Measurements from ENCODE around the gene ACOT12. TPM values are rescaled to one million over a fixed set of nuclear protein-coding genes. Genes with fewer than 3 reads are reported as not detected.
"Not testable (repeated sequence)": the region's sequence is repeated elsewhere in the genome, so short reads cannot be mapped to it uniquely, and the experiment has no call there.

Gene ACOT12
- total RNA-seq, 2 donors from 2014 or later, result not detected

DNA sequence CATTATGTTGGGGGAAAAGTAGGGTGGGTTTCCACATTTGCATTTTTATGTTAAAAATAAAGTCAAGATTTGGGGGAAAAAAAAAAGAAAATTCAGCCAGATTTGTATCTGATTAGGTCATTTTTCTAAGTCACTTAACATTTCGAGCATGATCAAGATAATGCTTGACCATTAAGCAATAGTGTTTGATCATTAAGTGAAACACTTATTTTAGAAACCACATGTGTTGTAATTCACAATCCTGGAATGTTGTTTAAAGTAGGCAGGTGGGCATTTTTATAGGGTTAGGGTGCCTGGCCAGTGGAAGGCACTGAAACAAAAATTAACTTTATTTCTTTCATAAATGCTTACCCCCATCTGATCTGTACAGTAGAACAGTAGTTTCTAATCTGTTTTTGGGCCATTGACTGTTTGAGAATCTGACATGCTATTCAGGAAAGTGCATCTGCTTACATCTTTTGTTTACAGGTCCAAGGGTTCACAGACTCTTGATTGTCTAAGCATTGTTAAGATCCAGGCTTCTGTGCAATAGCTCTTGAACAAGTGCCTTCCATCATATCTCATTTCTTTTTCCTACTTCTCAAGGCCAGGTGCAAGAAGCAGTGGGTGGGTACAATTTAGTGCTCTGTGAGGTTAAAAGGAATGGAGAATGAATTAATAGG, 83.4 kb downstream of the ACOT12 start:
- intact Hi-C loops (cut with DNase I, micrococcal nuclease), result no loop called here
- ATAC-seq (no peak), DNase-seq (no peak)

DNA sequence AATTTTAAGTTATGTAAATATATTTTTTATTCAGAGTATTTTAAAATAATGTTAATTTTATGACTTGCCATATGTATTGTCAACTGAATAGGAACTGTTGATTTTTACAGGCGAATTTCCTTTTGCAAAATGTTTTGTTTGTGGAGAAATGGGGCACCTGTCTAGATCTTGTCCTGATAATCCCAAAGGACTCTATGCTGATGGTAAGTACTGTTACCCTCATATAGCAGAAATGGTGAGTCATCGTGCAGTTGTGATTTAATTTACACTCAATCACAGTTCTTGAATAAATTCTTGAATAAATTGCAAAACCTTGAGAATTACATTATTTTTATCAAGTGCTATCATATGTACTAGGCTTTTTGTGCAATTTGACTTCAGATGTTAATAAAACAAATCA, 85.1 kb downstream of the ACOT12 start:
- intact Hi-C loops (cut with DNase I, micrococcal nuclease), result no loop called here
- ATAC-seq, result no peak
- DNase-seq, result no peak

DNA sequence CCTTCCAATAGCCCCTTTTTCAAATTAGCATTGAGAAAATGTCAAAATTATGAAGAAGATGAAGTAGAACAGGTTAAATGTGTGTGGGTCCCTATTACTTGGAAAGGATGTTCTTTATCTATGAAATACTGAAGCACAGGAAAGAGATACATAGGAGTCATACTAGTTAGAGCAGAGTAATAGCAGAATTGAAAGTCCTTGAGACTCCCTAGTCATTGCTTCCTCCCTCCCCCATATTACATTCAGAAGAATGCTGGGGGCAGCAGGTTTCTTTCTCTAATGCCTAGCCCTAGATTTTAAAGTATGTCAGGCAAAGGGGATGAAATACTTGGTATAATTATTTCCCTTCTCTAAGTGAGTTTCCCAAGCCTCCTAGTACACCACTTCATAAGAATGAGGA, 88.1 kb downstream of the ACOT12 start:
- DNase-seq (no peak), ATAC-seq (no peak)
- intact Hi-C loops (cut with DNase I, micrococcal nuclease), result no loop called here

DNA sequence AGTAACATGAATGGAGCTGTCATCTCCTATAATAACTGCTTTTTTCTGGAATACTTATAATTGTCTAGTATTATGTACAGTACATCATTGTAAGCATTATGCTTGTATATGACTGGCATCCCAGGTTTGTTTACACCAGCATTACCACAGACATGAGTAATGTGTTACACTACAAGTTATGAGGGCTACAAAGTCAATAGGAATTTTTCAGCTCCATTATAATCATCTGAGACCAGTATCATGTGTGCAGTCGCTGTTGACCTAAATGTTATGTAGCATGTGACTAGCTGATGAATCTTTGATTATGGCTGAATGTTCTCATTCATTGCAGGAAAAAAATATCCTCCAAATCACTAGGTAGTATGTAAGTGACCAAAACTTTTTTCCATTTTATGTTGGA, 90.4 kb downstream of the ACOT12 start:
- intact Hi-C loops (cut with DNase I, micrococcal nuclease), result no loop called here
- DNase-seq (no peak), ATAC-seq (no peak)

DNA sequence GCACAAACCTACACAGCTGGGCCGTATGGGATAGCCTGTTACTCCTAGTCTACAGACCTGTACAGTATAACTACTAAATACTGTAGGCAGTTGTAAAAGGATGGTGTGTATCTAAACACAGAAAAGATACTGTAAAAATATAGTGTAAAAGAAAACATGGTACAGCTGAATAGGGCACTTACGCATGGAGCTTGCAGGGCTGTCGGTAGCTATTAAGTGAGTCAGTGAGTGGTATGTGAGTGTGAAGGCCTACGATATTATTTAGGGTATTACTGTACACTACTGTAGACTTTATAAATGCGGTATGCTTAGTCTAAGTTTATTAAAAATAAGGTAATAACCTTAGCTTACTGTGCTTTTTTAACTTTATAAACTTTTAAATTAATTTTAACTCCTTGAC, 91.3 kb downstream of the ACOT12 start:
- intact Hi-C loops (cut with DNase I, micrococcal nuclease), result no loop called here
- DNase-seq, result no peak
- ATAC-seq, result no peak

DNA sequence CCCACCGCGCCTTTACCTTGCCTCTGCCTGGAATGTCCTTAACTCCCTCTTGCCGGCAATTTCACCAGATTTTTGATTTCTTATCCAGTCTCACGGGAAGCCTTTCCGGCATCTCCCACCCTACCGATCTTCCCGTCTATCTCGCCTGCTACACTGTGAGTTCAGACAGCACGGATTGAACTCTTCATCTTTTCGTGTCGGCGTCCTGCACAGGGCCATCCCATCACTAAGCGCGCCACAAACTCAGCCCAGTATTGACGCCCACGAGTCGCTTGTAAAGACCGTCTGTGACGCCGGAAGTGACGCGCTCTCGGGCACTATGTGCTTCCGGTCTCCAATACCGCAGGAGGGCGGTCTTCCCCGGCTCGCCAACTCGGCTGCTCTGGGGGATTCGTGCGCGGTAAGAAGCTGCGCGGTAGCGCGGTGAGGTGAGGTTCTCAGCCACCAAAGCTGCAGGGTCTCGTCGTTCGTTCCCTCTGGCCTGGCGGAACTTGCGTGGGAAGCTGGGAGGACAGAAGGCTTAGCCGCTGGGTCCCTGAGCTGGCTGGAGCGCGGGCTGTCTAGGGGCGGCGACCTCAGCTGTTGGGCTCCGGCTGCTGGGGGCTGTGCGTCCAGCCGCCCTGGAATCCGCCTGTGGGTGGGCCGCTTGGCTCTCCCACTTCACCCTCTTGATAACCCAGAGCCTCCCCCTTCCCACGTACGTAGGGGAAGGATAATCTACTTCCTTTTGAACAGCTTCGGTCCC, 92.5 kb downstream of the ACOT12 start, which contains the start of gene ZCCHC9:
Gene ZCCHC9 (plus strand): TSS at position 317 of the 745 bp plus-strand sequence. CDS start 3,171 bp downstream, outside the sequence.
- intact Hi-C loops (cut with DNase I, micrococcal nuclease), result no loop called here
- DNase-seq, result peak; percentile 93 to 96
- ATAC-seq, result peak; percentile 97

DNA sequence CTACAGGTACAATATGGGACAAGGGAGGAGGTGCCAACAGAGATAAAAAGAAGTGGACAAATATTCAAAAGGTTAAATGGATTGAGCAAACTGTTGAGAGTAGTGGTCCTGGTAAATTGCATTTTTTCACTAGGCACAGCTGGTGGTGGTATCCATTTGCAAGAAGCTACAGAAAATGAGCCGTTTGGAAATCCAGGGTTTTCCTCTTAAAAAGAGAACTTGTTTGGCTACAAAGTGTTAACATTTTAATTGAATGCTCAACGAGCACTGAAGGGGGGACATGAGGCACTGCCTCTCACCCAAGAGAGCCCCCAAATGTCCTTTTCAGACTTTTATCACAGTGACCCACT, 93.0 kb downstream of the ACOT12 start:
- DNase-seq (no peak), ATAC-seq (no peak)

DNA sequence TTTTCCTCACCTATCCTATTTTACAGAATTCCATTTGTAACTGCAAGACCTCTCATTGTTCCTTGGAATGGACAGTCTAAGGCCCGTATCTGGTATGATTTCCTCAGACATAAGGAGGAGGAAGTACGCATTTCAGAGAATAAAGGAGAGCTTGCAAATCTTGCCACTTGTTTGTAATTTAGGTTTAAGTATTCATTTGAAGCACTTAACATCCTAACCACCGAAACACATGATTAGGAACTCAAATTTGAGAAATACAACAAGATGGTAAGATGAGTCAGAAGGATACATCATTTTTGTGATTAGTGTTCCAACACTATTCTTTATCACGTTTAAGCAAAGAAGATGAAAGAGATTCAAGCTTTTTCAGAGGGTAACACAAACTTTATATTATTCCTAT, 96.4 kb downstream of the ACOT12 start:
- DNase-seq, result no peak
- intact Hi-C loops (cut with DNase I, micrococcal nuclease), result no loop called here
- no peak for ATAC-seq

More for the DNA sequence above, 93.0 kb downstream of the ACOT12 start:
- intact Hi-C loops (cut with DNase I, micrococcal nuclease), result no loop called here

DNA sequence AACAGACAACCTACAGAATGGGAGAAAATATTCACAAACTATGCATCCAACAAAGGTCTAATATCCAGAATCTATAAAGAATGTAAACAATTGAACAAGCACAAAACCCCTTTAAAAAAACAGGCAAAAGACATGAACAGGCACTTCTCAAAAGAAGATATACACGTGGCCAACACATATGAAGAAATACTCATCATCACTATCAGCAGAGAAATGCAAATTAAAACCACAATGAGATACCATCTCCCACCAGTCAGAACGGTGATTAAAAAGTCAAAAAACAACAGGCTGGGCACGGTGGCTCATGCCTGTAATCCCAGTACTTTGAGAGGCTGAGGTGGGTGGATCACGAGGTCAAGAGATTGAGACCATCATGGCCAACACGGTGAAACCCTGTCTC, 99.9 kb downstream of the ACOT12 start:
- intact Hi-C loops (cut with DNase I, micrococcal nuclease); ATAC-seq; DNase-seq: not testable (repeated sequence)

DNA sequence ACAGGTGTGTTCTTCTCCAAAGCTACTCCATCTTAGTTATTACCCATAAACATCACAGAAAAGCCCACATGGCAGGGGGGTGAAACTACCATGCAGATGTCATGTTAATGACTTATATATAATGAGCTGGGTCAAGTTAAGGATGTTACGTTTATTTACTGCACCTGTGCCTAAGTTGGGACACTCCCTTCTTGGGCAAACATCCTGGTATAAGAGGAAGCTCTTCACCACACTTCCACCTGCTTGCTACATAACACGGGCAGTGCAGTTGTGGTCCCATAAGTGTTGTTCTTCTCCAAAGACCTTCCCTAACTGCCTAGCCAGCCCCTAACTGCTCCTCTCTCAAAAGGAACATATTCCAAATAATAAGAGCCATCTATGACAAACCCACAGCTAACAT, 101.8 kb downstream of the ACOT12 start:
- ATAC-seq (peak; percentile 80), DNase-seq (no peak)
- intact Hi-C loops (cut with DNase I, micrococcal nuclease), result no loop called here

DNA sequence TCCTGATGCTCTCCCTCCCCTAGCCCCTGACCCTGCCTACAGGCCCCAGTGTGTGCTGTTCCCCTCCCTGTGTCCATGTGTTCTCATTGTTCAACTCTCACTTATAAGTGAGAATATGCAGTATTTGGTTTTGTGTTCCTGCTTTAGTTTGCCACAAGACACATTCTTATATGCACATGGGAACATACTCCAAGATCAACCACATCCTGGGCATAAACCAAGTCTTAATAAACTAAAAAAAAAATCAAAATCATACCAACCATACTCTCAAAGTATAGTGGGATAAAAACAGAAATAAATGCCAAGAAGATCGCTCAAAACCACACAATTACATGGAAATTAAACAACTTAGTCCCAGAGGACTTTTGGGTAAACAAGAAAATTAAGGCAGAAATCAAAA, 103.8 kb downstream of the ACOT12 start:
- intact Hi-C loops (cut with DNase I, micrococcal nuclease), result no loop called here
- no peak for DNase-seq
- no peak for ATAC-seq

DNA sequence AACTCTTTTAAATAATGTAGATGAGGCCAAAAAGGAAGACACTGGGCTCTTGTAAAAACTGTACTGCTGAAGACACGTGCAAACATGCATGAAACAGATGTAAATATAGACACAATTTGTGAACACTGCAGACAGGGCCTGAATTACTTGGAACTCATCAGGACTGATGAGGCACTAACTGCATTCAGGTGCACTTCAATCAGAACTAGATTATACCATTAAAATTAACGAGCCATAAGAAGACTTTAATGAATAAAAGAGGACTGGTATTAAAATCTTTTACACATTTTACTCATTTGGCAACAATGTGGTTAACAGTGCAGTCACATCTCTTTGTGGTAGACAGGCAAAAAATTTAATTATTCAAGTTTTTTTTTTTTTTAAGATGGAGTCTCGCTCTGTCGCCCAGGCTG, 105.9 kb downstream of the ACOT12 start:
- no peak for DNase-seq
- intact Hi-C loops (cut with DNase I, micrococcal nuclease), result no loop called here
- no peak for ATAC-seq

DNA sequence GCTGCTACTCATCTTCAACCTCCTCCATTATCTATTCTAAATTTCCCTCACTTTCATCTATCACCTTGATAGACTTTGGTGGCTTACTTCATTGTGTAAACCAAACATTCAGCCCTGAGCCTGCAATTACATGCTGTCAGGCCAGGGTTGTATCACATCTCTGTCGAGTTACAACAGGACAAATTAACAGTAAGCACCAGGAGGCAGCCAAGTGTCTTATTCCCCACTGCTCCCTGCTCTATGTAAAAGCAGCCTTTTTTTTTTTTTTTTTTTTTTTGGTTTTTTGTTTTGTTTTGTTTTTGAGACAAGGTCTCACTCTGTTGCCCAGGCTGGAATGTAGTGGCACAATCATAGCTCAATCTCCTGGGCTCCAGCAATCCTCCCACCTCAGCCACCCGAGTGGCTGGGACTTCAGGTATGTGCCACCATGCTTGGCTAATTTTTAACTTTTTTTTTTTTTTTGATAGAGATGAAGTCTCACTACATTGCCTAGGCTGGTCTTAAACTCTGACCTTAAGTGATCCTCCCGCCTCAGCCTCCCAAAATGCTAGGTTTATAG, 107.8 kb downstream of the ACOT12 start:
- intact Hi-C loops (cut with DNase I, micrococcal nuclease), result no loop called here
- ATAC-seq, result no peak

DNA sequence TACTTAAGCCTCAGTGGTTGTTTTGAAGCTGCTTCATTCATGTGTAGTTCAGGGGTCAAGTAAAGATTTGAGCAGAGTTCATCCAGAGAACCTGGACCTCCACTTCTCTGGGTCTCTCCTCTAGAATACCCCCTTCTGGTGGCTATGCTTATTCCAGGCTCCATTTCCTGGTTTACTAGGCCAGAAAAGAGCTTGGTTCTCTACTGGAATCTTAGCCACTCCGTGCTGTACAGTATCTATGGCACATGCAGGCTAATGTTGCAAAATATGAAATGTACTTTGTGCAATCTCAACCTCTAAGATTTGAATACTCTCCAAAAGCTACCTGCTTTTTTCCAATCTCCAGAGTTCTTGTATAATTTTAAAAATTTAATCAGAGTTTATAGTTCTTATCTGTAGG, 110.0 kb downstream of the ACOT12 start:
- intact Hi-C loops (cut with DNase I, micrococcal nuclease), result no loop called here
- ATAC-seq (no peak), DNase-seq (no peak)

More for the DNA sequence above, 107.8 kb downstream of the ACOT12 start:
- no peak for DNase-seq

Other genes starting within 250 kb of the ACOT12 start
- 1 to 10 TPM in 1 of 2 donors, under 1 TPM in 1; 0.64 to 2.0 TPM for gene CKMT2, start 160.8 kb downstream of the ACOT12 start, total RNA-seq
- 10 to 100 TPM; 14.8 to 15.9 TPM for gene ZCCHC9, start 92.5 kb downstream of the ACOT12 start, total RNA-seq

Measured in left colon (tissue), 2 donors.